Body of pancreas (tissue), 4 donors: ENCODE results near the gene GPR35.

Experiments
- POLR2A ChIP-seq, 3 donors: fragments of 450-650 bp; IDR thresholded peaks; one replicate each; pipeline ENCODE4 v1.6.1; 2016; ENCODE audit warnings: antibody characterized with exemption in 3 of 3, mild to moderate bottlenecking in 2 of 3
- TF ChIP-seq, protein P1 (sequence below), 7 experiments: fragments of 450-650 bp in 4 of 7; fragments of 200-600 bp in 3 of 7; sonication (generic) in 3 of 7; IDR thresholded peaks; one replicate each; pipeline ENCODE4 v1.5.1; 2016 to 2019; ENCODE audit warnings: antibody characterized with exemption in 7 of 7

- TF ChIP-seq POLR2A (IDR thresholded peaks at IDR 0.05) = no peak
- TF ChIP-seq, protein P1, sequence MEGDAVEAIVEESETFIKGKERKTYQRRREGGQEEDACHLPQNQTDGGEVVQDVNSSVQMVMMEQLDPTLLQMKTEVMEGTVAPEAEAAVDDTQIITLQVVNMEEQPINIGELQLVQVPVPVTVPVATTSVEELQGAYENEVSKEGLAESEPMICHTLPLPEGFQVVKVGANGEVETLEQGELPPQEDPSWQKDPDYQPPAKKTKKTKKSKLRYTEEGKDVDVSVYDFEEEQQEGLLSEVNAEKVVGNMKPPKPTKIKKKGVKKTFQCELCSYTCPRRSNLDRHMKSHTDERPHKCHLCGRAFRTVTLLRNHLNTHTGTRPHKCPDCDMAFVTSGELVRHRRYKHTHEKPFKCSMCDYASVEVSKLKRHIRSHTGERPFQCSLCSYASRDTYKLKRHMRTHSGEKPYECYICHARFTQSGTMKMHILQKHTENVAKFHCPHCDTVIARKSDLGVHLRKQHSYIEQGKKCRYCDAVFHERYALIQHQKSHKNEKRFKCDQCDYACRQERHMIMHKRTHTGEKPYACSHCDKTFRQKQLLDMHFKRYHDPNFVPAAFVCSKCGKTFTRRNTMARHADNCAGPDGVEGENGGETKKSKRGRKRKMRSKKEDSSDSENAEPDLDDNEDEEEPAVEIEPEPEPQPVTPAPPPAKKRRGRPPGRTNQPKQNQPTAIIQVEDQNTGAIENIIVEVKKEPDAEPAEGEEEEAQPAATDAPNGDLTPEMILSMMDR (IDR thresholded peaks at IDR 0.05) = no peak
Observed at GRCh38 chr2:240644859-240645301, 19.6 kb downstream of the GPR35 start.
